Kidney capillary endothelial cell (primary cell): ENCODE measurements around the gene NOMO2.
"Not testable (repeated sequence)": the region's sequence is repeated elsewhere in the genome, so short reads cannot be mapped to it uniquely, and the experiment has no call there.

ENCODE experiments used
- DNase-seq: peaks from one replicate; pipeline ENCODE4 v3.0.0-alpha.2; 2018; ENCODE audit warnings: low spot score

NOMO2 gene, protein sequence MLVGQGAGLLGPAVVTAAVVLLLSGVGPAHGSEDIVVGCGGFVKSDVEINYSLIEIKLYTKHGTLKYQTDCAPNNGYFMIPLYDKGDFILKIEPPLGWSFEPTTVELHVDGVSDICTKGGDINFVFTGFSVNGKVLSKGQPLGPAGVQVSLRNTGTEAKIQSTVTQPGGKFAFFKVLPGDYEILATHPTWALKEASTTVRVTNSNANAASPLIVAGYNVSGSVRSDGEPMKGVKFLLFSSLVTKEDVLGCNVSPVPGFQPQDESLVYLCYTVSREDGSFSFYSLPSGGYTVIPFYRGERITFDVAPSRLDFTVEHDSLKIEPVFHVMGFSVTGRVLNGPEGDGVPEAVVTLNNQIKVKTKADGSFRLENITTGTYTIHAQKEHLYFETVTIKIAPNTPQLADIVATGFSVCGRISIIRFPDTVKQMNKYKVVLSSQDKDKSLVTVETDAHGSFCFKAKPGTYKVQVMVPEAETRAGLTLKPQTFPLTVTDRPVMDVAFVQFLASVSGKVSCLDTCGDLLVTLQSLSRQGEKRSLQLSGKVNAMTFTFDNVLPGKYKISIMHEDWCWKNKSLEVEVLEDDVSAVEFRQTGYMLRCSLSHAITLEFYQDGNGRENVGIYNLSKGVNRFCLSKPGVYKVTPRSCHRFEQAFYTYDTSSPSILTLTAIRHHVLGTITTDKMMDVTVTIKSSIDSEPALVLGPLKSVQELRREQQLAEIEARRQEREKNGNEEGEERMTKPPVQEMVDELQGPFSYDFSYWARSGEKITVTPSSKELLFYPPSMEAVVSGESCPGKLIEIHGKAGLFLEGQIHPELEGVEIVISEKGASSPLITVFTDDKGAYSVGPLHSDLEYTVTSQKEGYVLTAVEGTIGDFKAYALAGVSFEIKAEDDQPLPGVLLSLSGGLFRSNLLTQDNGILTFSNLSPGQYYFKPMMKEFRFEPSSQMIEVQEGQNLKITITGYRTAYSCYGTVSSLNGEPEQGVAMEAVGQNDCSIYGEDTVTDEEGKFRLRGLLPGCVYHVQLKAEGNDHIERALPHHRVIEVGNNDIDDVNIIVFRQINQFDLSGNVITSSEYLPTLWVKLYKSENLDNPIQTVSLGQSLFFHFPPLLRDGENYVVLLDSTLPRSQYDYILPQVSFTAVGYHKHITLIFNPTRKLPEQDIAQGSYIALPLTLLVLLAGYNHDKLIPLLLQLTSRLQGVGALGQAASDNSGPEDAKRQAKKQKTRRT

DNA sequence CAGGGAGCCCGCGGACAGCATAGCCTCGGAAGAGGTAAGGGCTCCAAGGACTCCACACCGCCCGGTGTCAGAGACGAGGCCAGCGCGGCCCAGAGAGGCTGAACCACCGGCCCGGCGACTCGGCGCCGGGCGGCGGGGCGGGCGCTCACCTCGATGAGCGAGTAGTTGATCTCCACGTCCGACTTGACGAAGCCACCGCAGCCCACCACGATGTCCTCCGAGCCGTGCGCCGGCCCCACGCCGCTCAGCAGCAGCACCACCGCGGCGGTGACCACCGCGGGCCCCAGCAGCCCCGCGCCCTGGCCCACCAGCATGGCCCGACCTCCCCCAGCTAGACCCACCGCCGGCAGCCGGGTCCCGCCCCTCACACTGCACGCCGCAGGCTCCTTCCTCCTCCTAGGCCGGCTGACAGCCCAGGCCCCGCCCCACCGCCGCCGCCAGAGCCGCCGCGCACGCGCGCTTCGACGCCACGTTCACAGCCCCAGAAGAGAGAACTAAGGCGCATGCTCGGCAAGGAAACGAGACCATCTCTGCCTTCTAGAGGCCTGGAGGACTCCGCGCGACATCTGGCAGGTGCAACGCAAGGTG lies at the start of gene NOMO2:
NOMO2 (minus strand) TSS at position 371 of the 588 bp plus-strand sequence; CDS start at position 314, 57 bp downstream.
- DNase-seq, result not testable (repeated sequence)

- not testable (repeated sequence) for DNase-seq
Measured at GRCh38 chr16:18610147-18610803, 48.4 kb upstream of the NOMO2 start.

DNA sequence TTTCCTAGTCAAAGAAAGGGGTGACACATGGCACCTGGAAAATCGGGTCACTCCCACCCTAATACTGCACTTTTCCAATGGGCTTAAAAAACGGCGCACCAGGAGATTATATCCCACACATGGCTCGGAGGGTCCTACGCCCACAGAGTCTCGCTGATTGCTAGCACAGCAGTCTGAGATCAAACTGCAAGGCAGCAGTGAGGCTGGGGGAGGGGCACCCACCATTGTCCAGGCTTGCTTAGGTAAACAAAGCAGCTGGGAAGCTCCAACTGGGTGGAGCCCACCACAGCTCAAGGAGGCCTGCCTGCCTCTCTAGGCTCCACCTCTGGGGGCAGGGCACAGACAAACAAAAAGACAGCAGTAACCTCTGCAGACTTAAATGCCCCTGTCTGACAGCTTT lies 46.4 kb upstream of the NOMO2 start:
- DNase-seq, result not testable (repeated sequence)

DNA sequence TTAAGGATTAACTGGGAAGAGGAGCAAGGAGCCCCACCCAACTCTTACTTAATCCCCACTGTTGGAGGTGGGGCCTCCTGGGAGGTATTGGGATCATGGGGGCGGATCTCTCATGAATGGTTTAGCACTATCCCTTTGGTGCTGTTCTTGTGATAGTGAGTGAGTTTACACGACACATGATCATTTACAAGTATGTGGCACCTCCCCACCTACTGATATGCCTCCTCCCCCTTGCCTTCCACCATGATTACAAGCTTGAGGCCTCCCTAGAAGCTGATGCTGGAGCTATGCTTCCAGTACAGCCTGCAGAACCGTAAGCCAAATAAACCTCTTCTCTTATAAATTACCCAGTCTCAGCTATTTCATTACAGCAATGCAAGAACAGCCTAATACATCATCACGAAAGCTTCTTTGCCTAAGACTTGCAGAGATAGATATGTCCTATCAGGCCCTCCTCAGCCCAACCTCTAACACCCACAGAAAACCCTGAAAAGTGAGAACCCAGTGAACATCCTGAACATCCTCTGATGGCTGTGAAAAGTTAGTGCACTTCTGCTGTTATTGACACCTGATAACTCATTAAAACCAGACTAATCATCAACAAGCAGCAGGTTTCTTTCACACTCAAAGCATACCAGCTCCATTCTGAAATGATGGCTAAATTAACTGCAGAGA lies 41.8 kb upstream of the NOMO2 start:
- DNase-seq, result not testable (repeated sequence)

- not testable (repeated sequence) for DNase-seq
Measured at GRCh38 chr16:18598582-18598981, 36.7 kb upstream of the NOMO2 start.

DNA sequence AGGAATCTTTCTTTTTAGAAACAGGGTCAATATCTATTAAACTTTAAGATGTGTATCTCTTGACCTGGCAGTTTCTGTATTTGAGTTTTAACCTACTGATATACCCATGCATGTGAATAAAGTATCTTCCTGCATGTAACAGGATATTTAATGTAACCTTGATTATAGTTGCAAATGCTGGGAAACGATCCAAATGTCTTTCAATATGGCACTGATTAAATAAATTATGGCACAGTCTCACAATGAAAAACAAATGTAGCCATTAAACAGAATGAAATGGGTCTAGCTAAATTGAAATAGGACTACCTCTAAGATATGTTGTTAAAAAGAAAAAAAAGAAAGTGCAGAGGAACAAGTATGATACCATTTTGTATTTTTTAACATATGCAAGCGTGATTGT lies 35.8 kb upstream of the NOMO2 start:
- DNase-seq, result not testable (repeated sequence)

DNA sequence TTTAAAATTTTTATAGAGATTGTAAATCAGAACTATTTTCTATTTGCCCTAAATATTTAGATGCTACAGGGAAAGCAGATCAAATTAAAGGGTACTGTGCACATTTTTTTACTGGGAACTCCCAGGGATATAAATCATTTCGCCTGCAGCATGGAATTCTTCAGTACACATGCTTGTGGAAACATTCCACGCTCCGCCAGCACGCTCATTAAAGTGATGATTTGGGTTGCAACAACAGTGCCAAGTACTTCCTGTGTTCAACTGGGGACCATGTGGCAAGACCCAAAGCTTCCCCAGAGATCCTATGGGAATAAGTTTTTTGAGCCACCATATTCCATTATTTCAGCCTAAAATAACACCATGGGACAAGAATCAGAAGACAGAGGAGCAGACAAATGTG lies 35.4 kb upstream of the NOMO2 start:
- not testable (repeated sequence) for DNase-seq

DNA sequence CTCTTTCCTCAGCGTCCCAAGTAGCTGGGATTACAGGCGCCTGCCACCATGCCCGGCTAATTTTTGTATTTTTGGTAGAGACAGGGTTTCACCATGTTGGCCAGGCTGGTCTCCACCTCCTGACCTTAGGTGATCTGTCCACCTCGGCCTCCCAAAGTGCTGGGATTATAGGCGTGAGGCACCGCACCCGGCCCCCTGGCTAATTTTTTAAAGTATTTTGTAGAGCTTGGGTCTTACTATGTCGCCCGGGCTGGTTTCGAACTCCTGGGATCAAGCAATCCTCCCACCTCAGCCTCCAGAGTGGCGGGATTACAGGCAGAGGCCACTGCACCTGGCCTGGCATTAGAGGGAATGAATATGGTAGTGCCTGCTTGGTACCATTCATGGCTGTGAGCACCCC lies 33.9 kb upstream of the NOMO2 start:
- not testable (repeated sequence) for DNase-seq

GRCh38 chr16:18594880-18595279 lies 33.0 kb upstream of the NOMO2 start:
- peak; percentile 4 for DNase-seq

DNA sequence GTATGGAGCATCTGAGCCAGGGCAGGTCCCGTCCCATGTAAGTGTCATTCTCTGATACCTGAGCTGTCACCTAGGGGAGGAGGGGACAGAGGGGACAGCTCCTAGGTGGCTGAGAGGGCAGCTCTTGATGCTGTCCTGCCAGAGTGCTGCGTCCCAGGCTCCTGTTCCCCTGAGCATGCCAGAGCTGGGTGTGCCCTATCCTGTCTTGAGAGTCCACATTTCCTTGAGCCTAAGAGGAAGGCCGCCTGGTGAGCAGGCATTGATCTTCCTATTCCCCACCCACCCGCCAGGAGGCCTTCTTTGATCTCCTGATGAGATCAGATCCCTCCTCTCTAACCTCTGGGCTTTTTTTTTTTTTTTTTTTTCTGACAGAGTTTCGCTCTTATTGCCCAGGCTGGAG lies 32.0 kb upstream of the NOMO2 start:
- not testable (repeated sequence) for DNase-seq

DNA sequence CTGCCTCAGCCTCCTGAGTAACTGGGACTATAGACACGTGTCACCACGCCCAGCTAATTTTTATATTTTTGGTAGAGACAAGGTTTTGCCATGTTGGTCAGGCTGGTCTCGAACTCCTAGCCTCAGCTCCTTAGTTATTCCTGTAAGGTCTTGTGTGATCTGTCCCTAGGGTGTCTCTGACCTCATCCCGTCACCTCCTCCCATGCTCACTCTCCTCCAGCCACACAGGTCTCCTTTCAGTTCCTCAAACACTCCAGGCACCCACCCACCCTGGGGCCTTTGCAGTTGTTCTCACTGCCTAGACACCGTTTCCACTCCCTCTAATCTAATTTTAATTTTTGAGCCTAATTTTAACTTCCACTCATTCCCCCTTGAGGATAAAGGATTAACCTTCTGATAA lies 31.1 kb upstream of the NOMO2 start:
- DNase-seq, result not testable (repeated sequence)

DNA sequence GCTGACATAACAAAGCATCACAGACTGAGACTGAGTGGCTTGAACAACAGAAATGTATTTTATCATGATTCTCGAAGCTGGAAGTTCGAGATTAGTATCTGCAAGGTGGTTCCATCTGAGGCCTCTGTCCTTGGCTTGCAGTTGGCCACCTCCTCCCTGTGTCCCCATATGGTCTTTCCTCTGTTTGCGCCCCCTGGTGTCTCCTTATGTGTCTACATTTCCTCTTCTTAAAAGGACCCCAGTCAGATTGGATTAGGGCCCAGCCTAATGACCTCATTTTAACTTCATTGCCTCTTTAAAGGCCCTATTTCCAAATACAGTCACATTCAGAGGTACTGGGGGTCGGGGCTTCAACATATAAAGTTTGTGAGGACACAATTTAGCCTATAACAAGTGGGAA lies 30.0 kb upstream of the NOMO2 start:
- DNase-seq, result peak; percentile 11

GRCh38 chr16:18591441-18591840 lies 29.5 kb upstream of the NOMO2 start:
- not testable (repeated sequence) for DNase-seq

- DNase-seq, result not testable (repeated sequence)
Measured at GRCh38 chr16:18589806-18590205, 27.9 kb upstream of the NOMO2 start.

DNA sequence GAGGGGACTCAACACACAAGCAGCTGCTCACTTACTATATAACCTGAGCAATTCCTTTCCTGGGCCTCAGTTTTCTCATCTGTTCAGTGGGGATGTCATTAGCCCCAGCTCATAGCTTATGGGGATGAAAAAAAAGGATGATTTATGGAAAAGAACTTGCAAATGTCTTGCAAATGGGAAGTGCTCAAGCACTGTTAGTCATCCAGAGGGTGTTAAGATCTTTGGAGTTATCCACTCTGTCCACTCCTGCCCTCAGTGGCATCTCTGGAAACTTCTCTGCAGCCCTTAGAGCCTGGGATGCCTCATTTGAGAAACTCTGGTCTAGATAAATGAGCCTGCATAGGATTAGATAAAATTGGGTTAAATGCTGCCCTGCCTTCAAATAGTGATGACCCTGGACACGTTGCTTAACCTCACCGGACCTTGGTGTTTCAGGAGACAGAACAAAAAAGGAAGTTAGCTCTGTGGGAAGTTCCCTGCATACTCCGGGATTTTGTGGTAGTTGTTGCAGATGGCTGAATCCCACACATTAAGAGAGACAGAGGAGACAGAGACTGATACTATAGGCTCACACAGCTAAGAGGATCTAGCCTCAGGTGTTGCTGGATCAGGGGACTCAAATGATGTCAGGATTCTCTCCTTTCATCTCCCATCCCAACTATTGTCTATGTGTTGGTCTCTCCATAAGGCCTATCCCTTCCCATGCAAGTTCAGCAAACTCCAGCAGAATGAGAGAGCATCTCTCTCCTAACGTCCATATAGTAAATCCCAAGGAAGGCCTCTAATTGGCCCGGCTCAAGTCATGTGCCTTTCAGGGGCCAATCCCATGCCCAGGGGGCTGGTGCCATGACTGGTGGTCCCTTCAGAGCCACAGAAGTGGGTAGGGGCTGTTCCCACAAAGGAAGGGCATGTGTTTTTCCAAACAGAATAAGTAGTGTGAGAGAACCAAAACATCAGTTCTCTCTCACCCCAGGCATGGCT lies 25.0 kb upstream of the NOMO2 start:
- not testable (repeated sequence) for DNase-seq

GRCh38 chr16:18585789-18586188 lies 23.9 kb upstream of the NOMO2 start:
- DNase-seq, result not testable (repeated sequence)

GRCh38 chr16:18582902-18583301 lies 21.0 kb upstream of the NOMO2 start:
- DNase-seq, result no peak

DNA sequence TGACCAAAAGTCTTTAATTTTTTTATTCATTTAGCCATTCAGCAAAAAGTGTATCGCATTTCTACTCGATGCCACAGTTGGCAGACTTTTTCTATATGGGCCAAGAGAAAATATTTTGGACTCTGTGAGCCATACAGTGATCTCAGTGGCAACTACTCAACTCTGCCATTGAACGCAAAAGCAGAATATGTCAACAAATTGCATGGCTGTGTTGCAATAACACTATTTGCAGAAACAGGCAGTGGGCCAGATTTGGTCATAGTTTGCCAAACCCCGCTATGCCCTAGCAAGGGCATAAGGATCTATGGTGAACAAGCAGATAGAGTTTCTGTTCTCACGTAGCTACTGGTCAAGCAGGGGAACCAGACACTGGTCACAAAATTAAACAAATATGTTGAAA lies 18.5 kb upstream of the NOMO2 start:
- DNase-seq, result not testable (repeated sequence)

DNA sequence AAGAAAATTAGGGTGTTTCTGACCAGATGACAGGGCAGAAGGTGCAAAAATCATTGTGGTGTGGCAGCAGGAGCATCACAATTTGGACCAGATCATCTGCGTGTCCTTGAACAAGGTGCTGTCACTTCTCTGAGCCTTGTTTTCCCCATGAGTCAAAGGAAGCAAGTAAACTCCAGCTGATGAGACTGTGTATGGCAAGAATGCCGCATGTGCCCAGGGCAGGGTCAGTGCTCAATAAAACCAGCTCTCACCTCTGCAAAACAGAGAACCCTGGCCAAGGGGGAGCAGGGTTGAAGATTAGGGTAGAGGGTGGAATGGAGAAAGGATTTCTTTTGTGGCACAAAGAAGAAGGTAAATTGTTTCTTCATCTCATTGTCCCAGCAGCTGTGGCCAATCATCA lies 17.4 kb upstream of the NOMO2 start:
- DNase-seq, result not testable (repeated sequence)
